Measurements from ENCODE around the gene FANCM. TPM values are rescaled to one million over a fixed set of nuclear protein-coding genes. Genes with fewer than 3 reads are reported as not detected.

Gene FANCM
- total RNA-seq, 1 experiment from 2014 or later, result 6.6 TPM

DNA sequence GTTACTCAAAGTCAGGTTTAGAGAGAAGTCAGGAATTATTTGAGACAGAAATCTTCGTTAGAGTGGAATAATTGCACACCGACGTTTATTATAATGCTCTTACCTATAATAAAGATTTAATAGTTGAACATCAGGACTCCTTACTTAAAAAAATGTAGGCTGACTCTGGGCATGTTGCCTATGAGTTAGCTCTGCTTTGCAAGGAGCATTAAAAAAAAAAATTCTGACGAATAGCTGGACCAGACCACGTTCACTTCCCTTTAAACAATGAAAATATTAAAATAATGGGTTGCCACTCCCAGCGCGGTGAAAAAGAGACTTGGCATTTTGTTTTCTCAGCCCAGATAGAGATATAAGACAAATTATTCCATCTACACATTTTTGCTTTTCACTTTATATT, 574 bp upstream of the FANCM start:
- H3K9me3 ChIP-seq (ENCODE audit: control insufficient read depth, insufficient read depth, low read depth, low read length), result no peaks in the 10 kb centered on the region
- H3K4me3 ChIP-seq (ENCODE audit: low read depth in 2 of 2, low read length in 2 of 2), result peak overlapping the region; percentile 71 to 88
- ChIA-PET CTCF (no interaction called here), POLR2A (no interaction called here)
- intact Hi-C loops (cut with micrococcal nuclease; ENCODE audit: unreplicated experiment) (loop anchor here (10.0 kb wide), 1 partner anchor 170 kb away; the partner anchor contains the start of genes KLHL28 and TOGARAM1), in situ Hi-C loops (cut with HindIII; ENCODE audit: low pct_unique_long_range_greater_than_20kb, low sequenced_read_pairs) (no loop called here)
- TF ChIP-seq, protein P1, sequence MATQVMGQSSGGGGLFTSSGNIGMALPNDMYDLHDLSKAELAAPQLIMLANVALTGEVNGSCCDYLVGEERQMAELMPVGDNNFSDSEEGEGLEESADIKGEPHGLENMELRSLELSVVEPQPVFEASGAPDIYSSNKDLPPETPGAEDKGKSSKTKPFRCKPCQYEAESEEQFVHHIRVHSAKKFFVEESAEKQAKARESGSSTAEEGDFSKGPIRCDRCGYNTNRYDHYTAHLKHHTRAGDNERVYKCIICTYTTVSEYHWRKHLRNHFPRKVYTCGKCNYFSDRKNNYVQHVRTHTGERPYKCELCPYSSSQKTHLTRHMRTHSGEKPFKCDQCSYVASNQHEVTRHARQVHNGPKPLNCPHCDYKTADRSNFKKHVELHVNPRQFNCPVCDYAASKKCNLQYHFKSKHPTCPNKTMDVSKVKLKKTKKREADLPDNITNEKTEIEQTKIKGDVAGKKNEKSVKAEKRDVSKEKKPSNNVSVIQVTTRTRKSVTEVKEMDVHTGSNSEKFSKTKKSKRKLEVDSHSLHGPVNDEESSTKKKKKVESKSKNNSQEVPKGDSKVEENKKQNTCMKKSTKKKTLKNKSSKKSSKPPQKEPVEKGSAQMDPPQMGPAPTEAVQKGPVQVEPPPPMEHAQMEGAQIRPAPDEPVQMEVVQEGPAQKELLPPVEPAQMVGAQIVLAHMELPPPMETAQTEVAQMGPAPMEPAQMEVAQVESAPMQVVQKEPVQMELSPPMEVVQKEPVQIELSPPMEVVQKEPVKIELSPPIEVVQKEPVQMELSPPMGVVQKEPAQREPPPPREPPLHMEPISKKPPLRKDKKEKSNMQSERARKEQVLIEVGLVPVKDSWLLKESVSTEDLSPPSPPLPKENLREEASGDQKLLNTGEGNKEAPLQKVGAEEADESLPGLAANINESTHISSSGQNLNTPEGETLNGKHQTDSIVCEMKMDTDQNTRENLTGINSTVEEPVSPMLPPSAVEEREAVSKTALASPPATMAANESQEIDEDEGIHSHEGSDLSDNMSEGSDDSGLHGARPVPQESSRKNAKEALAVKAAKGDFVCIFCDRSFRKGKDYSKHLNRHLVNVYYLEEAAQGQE (IDR thresholded peaks at IDR 0.05; ENCODE audit: insufficient read depth in 1 of 2, low read depth in 2 of 2, low read length in 1 of 2), result no peak
- TF ChIP-seq, protein P2, sequence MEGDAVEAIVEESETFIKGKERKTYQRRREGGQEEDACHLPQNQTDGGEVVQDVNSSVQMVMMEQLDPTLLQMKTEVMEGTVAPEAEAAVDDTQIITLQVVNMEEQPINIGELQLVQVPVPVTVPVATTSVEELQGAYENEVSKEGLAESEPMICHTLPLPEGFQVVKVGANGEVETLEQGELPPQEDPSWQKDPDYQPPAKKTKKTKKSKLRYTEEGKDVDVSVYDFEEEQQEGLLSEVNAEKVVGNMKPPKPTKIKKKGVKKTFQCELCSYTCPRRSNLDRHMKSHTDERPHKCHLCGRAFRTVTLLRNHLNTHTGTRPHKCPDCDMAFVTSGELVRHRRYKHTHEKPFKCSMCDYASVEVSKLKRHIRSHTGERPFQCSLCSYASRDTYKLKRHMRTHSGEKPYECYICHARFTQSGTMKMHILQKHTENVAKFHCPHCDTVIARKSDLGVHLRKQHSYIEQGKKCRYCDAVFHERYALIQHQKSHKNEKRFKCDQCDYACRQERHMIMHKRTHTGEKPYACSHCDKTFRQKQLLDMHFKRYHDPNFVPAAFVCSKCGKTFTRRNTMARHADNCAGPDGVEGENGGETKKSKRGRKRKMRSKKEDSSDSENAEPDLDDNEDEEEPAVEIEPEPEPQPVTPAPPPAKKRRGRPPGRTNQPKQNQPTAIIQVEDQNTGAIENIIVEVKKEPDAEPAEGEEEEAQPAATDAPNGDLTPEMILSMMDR (IDR thresholded peaks at IDR 0.05), result no peak
- TF ChIP-seq TCF7L2 (IDR thresholded peaks at IDR 0.05; ENCODE audit: low read depth, low read length) (no peak), SIN3A (IDR thresholded peaks at IDR 0.05; ENCODE audit: borderline replicate concordance, insufficient read depth, low read depth, low read length) (no peak), POLR2AphosphoS5 (IDR thresholded peaks at IDR 0.05; ENCODE audit: low read depth, low read length) (no peak)
- BruUV-seq (replicated peaks), result no TSS peak
- H3K36me3 ChIP-seq (ENCODE audit: control insufficient read depth, insufficient read depth, low read length), result no peaks in the 10 kb centered on the region; the same call in 1 of the 2 replicates
- H3K27ac ChIP-seq (ENCODE audit: low read length), result peak overlapping the region; percentile 96
- ATAC-seq, result no peak
- peaks cover 4% of the 10 kb centered on the region; the same call in 1 of the 2 replicates for H3K4me1 ChIP-seq (ENCODE audit: control insufficient read depth, insufficient read depth, low read length)
- no peaks in the 10 kb centered on the region for H3K27me3 ChIP-seq (ENCODE audit: control insufficient read depth, insufficient read depth, low read length)
- no peak for DNase-seq (ENCODE audit: low read depth, low spot score)

DNA sequence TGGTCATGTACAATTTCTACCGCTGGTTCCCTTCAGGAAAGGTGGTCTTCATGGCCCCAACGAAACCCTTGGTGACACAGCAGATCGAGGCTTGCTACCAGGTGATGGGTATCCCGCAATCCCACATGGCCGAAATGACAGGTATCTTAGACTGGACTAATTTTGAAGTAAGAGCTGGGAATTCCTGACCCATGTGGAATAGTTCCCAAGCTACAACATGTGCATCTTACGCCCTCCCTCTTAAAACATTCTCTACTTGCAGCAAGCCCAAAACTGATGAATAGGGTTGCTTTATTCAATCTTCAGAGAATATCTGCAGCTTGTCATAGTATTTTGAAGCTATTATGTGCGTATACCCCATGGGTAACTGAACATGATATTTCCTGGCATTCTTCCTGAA, 669 bp downstream of the FANCM start:
- intact Hi-C loops (cut with micrococcal nuclease; ENCODE audit: unreplicated experiment) (loop anchor here (10.0 kb wide), 1 partner anchor 172 kb away; the partner anchor contains the start of genes KLHL28 and TOGARAM1), in situ Hi-C loops (cut with HindIII; ENCODE audit: low pct_unique_long_range_greater_than_20kb, low sequenced_read_pairs) (no loop called here)
- H3K36me3 ChIP-seq (ENCODE audit: control insufficient read depth, insufficient read depth, low read length), result no peaks in the 10 kb centered on the region; the same call in 1 of the 2 replicates
- DNase-seq (ENCODE audit: low read depth, low spot score), result no peak
- no peaks in the 10 kb centered on the region for H3K27me3 ChIP-seq (ENCODE audit: control insufficient read depth, insufficient read depth, low read length)
- no TSS peak for BruUV-seq (replicated peaks)
- no peak for TF ChIP-seq SIN3A (IDR thresholded peaks at IDR 0.05; ENCODE audit: borderline replicate concordance, insufficient read depth, low read depth, low read length)
- TF ChIP-seq, protein P1 (IDR thresholded peaks at IDR 0.05; ENCODE audit: insufficient read depth in 1 of 2, low read depth in 2 of 2, low read length in 1 of 2), result no peak
- no peak for TF ChIP-seq POLR2AphosphoS5 (IDR thresholded peaks at IDR 0.05; ENCODE audit: low read depth, low read length)
- TF ChIP-seq TCF7L2 (IDR thresholded peaks at IDR 0.05; ENCODE audit: low read depth, low read length), result no peak
- ATAC-seq, result no peak
- ChIA-PET POLR2A (interaction anchor here (0.6 to 0.7 kb wide), 2 partner anchors 30 to 57 kb away, joined by 3 read pairs; no protein-coding TSS in a partner anchor), CTCF (no interaction called here)
- H3K9me3 ChIP-seq (ENCODE audit: control insufficient read depth, insufficient read depth, low read depth, low read length), result no peaks in the 10 kb centered on the region
- H3K4me3 ChIP-seq (ENCODE audit: low read depth in 2 of 2, low read length in 2 of 2), result peak overlapping the region; percentile 71 to 88
- H3K27ac ChIP-seq (ENCODE audit: low read length), result peak overlapping the region; percentile 70
- H3K4me1 ChIP-seq (ENCODE audit: control insufficient read depth, insufficient read depth, low read length), result peaks cover 4% of the 10 kb centered on the region; the same call in 1 of the 2 replicates

Data from Panc1 (cell line).